Thymus (tissue), 11 donors: ENCODE measurements around the gene MYO1A. TPM values are rescaled to one million over a fixed set of nuclear protein-coding genes. Genes with fewer than 3 reads are reported as not detected.
"Not testable (repeated sequence)": the region's sequence is repeated elsewhere in the genome, so short reads cannot be mapped to it uniquely, and the experiment has no call there.

Experiments
- DNase-seq, 9 donors: peaks; one replicate each; pipeline ENCODE4 v3.0.0-alpha.2; 2013; ENCODE audit warnings: low spot score in 9 of 9, low read depth in 6 of 9, missing footprints in 1 of 9
- H3K27ac ChIP-seq, 2 donors: one replicate each; pipeline ENCODE4 v1.5.1; 2013; ENCODE audit warnings: control low read depth in 1 of 2, low read depth in 1 of 2, low read length in 1 of 2, mild to moderate bottlenecking in 1 of 2, moderate library complexity in 1 of 2
- H3K27me3 ChIP-seq, 2 donors: one replicate each; pipeline ENCODE4 v1.5.1; 2013; ENCODE audit warnings: low read length in 1 of 2; ENCODE audit not compliant: control insufficient read depth in 2 of 2, insufficient read depth in 1 of 2
- H3K36me3 ChIP-seq, 2 donors: one replicate each; pipeline ENCODE4 v1.5.1; 2013; ENCODE audit warnings: low read length in 1 of 2, mild to moderate bottlenecking in 1 of 2, moderate library complexity in 1 of 2; ENCODE audit not compliant: control insufficient read depth in 2 of 2, insufficient read depth in 2 of 2
- H3K4me1 ChIP-seq, 2 donors: one replicate each; pipeline ENCODE4 v1.5.1; 2013; ENCODE audit warnings: low read length in 2 of 2; ENCODE audit not compliant: control insufficient read depth in 2 of 2, insufficient read depth in 2 of 2
- H3K4me3 ChIP-seq, 2 donors: one replicate each; pipeline ENCODE4 v1.5.1; 2013; ENCODE audit warnings: low read length in 2 of 2, control low read depth in 1 of 2, mild to moderate bottlenecking in 1 of 2
- H3K9me3 ChIP-seq, 2 donors: one replicate each; pipeline ENCODE4 v1.5.1; 2013; ENCODE audit warnings: low read length in 1 of 2, mild to moderate bottlenecking in 1 of 2; ENCODE audit not compliant: control insufficient read depth in 2 of 2, insufficient read depth in 1 of 2
- WGBS: extraction: QIAGEN DNeasy Blood & Tissue Kit; methylation state at CpG from one replicate; pipeline ENCODE4 v1.1.7; 2013; 5-methylcytosine and 5-hydroxymethylcytosine counted together
- polyA plus RNA-seq: library from polyadenylated mRNA; stranded (reverse); fragments of 200-250 nt; gene quantifications from one replicate; pipeline ENCODE4 v1.2.3, GENCODE V29; 2013
- total RNA-seq: library from RNA; stranded (reverse); fragments of 120-200 nt; gene quantifications from one replicate; pipeline ENCODE4 v1.2.4, GENCODE V29; 2013
- donor health status: healthy.

MYO1A gene
- total and polyA plus RNA-seq, 2 donors: 0.52 to 1.1 TPM

- not testable (repeated sequence) for H3K27ac ChIP-seq, H3K27me3 ChIP-seq, H3K9me3 ChIP-seq, H3K36me3 ChIP-seq, H3K4me3 ChIP-seq, DNase-seq
- WGBS: 94% methylated on average over 5 of the region's 5 CpGs
- H3K4me1 ChIP-seq: peaks cover 0 to 17% of the 10 kb centered on the region in 2 donors
These were observed 31.6 kb downstream of the MYO1A start for GRCh38 chr12:57018353-57018752.

DNA sequence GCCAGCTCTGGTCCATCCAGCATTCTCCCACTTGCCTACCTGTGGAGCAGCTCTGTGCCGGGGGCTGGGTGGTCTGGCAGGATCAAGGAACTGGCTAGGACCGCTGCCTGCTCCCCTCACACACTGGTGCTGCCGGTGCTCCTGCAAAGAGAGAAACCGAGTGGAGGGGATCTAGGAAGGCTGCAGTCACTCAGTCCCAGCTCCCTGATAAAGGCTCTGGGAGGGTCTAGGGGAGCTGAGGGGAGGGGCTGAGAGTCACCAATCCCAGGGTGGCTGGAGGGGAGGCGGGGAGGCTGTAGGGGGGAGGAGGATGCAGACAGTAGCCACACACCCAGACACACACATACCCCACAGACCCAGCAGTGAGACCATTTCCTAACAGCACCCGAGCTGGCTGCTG is 33.6 kb downstream of the MYO1A start, which contains the start of gene TAC3:
TAC3 (minus strand) TSS at position 182 of the 400 bp plus-strand sequence. CDS start 732 bp downstream, outside the sequence.
- Histone ChIP-seq H3K4me3 (no peak within 1 kb of the TSS), H3K4me1 (peaks cover 0 to 17% of the 10 kb centered on the region in 2 donors), H3K36me3 (no peaks in the 10 kb centered on the region), H3K27me3 (no peaks in the 10 kb centered on the region), H3K9me3 (no peaks in the 10 kb centered on the region), H3K27ac (no peak within 1 kb of the TSS)
- 88% methylated on average over 6 of the region's 6 CpGs for WGBS
- no peak for DNase-seq

DNA sequence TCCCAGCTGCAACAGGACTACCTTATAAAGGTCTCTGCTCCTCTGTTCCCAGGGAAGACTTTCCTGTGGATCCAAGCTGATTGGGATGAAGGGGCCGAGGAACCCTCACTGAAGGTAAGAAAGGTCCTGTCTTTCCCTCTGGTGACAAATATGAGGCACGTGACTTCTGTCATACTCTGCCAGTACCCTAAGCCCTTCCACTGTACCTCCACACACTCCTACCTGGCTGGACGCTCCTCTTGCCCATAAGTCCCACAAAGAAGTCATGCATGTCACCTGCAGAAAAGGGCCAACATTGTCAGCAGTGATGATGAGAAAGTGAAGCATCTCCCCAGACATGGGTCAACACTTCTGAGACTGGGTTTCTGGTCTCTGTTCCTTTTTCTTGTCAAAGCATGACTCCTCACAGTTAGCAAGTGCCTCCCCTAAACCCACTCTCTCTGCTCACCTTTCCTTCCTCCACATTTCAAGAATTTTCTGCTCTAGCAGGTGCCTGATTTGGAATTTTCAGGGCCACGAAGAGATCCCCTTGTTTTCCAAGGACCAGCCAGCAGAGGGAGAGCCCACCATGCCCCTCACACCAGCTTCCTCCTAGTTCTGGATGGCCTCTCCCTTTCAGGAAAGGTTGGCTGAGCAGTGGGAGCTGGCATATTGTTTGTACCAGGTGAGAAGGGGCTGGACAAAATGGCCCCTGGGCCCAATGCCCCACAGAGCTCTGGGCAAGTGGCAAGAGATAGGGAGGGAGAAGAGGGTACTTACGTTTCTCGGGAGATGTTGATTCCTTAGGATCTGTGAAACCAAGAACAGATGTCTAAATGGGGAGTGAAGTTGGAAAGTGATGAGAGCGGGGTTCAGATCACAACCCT is 37.1 kb downstream of the MYO1A start:
- WGBS: 89% methylated on average over 7 of the region's 7 CpGs
- Histone ChIP-seq H3K4me3 (no peak overlapping the region), H3K27me3 (no peaks in the 10 kb centered on the region), H3K36me3 (no peaks in the 10 kb centered on the region), H3K4me1 (peaks cover 0 to 18% of the 10 kb centered on the region in 2 donors), H3K9me3 (no peaks in the 10 kb centered on the region), H3K27ac (no peak overlapping the region)
- DNase-seq: no peak

DNA sequence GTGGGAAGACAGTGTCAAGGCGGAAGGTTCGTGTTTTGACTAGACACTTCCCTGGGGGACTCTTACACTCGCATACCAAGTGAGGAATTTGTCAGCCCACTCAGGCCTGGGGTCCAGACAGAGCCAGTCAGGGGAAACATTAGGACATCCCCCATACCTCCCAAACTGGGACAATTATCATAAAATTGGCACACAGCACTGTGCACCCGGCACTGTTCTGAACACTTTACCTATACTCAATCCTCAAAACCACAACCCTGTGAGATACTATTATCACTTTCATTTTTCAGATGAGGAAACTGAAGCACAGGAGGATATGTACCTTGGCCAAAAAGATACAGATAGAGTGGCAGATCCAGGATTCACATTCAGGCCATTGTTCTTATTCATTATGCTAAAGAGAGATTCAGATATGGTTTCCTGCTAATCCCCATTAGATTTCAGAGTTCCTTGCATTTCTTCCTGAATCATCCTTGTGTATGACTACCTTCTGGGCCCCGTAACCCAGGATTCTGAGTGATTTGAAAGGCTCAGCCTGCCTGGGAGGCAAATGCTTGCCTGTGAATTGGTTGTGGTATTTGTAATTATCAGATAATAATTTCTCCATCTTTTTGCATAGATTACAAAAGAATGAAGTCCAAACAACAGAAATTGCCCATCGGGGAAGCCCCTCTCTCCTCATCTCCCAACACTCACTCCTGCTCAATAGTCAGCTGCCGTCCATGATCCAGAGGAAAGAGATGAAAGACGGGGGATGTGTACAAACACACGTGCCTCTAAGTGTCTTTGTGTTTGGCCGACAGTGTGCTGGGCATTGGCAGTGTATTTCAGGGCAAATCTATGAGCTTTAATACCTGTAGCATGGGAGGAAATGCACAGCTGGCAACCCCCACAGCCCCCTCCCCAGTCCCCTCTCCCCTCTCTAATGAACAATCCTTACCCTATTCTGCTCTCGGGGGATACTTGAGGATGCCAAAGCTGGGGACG is 38.2 kb downstream of the MYO1A start:
- Histone ChIP-seq H3K27me3 (no peaks in the 10 kb centered on the region), H3K4me3 (no peak overlapping the region), H3K36me3 (no peaks in the 10 kb centered on the region), H3K27ac (no peak overlapping the region), H3K4me1 (peaks cover 2 to 21% of the 10 kb centered on the region in 2 donors), H3K9me3 (no peaks in the 10 kb centered on the region)
- 91% methylated on average over 12 of the region's 12 CpGs for WGBS
- peak in 1 of 9 donors; percentile 45 for DNase-seq

DNA sequence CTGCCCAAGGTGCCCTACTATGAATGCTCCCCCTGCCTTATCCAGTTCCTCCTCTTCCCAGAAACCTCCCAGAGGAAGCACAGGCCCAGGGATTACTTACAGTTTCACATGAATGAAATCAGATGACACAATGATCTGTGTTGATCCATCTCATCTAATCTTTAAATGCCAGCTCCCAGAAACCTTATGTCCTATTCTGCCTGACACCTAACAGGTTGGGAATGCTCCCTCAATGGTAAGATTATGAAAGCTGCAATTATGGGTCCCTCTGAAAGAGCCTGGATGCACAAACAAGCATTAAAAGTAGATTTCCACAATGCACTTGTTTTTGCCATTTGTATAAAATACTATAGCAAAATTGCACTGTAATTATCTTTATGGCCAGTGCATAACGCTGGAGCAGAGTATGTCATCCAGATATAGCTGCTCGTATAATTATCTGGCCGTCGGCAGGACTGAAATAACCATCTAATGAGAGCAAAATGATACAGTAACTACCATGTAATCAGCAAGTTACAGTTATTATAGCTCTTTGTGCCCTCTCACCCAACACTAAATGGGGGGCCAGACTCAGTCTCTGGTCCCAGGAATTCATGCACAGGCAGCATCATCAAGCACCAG is 39.2 kb downstream of the MYO1A start:
- no peak for DNase-seq
- H3K4me1 ChIP-seq: peaks cover 4 to 24% of the 10 kb centered on the region in 2 donors
- no peak overlapping the region for H3K27ac ChIP-seq
- WGBS: over 99% methylated on average over 4 of the region's 4 CpGs
- no peaks in the 10 kb centered on the region for H3K27me3 ChIP-seq
- no peaks in the 10 kb centered on the region for H3K36me3 ChIP-seq
- no peak overlapping the region for H3K4me3 ChIP-seq
- no peaks in the 10 kb centered on the region for H3K9me3 ChIP-seq

- H3K9me3 ChIP-seq: no peaks in the 10 kb centered on the region
- no peak overlapping the region for H3K4me3 ChIP-seq
- H3K36me3 ChIP-seq: no peaks in the 10 kb centered on the region
- 99% methylated on average over 5 of the region's 5 CpGs for WGBS
- H3K27me3 ChIP-seq: no peaks in the 10 kb centered on the region
- no peak for DNase-seq
- no peak overlapping the region for H3K27ac ChIP-seq
- peaks cover 8 to 24% of the 10 kb centered on the region in 2 donors for H3K4me1 ChIP-seq
These were observed 39.8 kb downstream of the MYO1A start for GRCh38 chr12:57009949-57010626.

DNA sequence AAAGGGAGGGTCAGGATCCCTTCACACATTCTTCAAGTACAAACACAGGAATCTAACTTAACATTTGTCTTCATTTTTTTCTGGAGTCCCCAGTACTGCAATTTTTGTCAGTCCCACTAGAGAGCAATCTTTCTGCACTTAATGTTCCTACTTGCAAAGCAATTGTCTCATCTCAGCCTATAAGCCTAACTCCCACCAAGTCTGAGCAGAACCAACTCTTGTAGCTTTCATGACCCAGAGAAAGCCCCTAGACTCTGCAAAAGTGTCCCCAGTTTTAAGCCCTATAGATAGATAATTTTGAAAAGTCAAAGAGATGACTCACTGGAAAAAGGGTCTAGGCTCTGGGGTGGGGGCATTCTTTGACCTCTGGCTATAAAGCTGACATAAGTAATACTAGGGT is 41.8 kb downstream of the MYO1A start:
- Histone ChIP-seq H3K9me3 (no peaks in the 10 kb centered on the region), H3K36me3 (peaks cover 14 to 16% of the 10 kb centered on the region in 2 donors), H3K27me3 (no peaks in the 10 kb centered on the region), H3K27ac (no peak overlapping the region), H3K4me1 (peaks cover 8 to 24% of the 10 kb centered on the region in 2 donors), H3K4me3 (no peak overlapping the region)
- peak in 5 of 9 donors; percentile 65 to 89 (median 70) for DNase-seq

DNA sequence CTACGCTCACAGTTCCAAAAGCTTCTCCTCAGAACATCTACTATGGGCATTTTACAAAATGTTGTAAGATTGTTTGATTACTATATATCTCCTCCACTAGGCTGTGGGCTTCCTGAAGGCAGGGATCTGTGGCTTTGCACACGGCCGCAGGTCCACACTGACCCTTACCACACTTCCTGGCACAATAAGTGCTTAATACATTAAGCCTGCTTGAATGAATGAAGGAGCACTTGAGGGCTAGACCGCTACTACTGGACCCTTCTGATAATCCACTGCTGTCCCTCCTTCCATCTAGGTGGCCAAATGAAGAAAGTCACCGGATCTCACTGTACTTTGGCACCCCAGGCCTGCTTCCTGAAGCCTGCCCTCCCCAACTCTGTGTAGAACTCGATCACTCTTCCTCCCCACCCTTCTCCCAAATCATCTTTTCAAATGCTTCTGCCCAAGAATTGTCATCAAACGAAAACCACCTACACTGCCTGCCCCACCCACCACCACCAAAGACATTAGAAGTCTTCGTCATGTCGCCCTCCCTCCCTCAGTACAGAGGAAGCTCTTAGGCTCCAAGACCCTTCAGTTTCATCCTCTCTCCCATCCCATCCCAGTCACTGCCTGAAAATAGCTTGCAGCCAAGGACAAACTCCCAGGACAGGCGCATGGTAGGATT is 43.0 kb downstream of the MYO1A start:
- peak overlapping the region in 1 of 2 donors; percentile 61 for H3K4me3 ChIP-seq

More for the DNA sequence above, 43.0 kb downstream of the MYO1A start:
- 60% methylated on average over 10 of the region's 10 CpGs for WGBS
- Histone ChIP-seq H3K27ac (peak overlapping the region in 1 of 2 donors; percentile 9), H3K27me3 (no peaks in the 10 kb centered on the region), H3K9me3 (no peaks in the 10 kb centered on the region), H3K36me3 (peaks cover 26 to 29% of the 10 kb centered on the region in 2 donors), H3K4me1 (peaks cover 8 to 24% of the 10 kb centered on the region in 2 donors)
- DNase-seq: no peak
